Skeletal muscle satellite cell (primary cell): ENCODE data around the gene CYP4B1.
"Not testable (repeated sequence)": the region's sequence is repeated elsewhere in the genome, so short reads cannot be mapped to it uniquely, and the experiment has no call there.

ENCODE experiments used
- H3K27me3 ChIP-seq: 2 replicates; pipeline ENCODE4 v1.7.0; 2013; ENCODE audit warnings: low read length; ENCODE audit not compliant: control insufficient read depth, insufficient read depth
- H3K36me3 ChIP-seq: 2 replicates; pipeline ENCODE4 v1.7.0; 2013; ENCODE audit warnings: mild to moderate bottlenecking, control low read depth, low read length; ENCODE audit not compliant: insufficient read depth
- H3K4me1 ChIP-seq: 2 replicates; pipeline ENCODE4 v1.7.0; 2013; ENCODE audit warnings: low read length; ENCODE audit not compliant: control insufficient read depth, insufficient read depth
- H3K4me2 ChIP-seq: 2 replicates; pipeline ENCODE4 v1.7.0; 2013; ENCODE audit warnings: mild to moderate bottlenecking, low read length
- H3K4me3 ChIP-seq: 2 replicates; pipeline ENCODE4 v1.7.0; 2013; ENCODE audit warnings: low read length
- H3K9ac ChIP-seq: 2 replicates; pipeline ENCODE4 v1.7.0; 2013; ENCODE audit warnings: mild to moderate bottlenecking, low read depth, low read length, moderate library complexity
- H3K9me3 ChIP-seq: replicated peaks from 2 replicates; pipeline ENCODE4 v1.7.0; 2013; ENCODE audit warnings: mild to moderate bottlenecking, control low read depth, low read length

The CYP4B1 gene

GRCh38 chr1:46767649-46768282 lies 31.1 kb upstream of the CYP4B1 start:
- Histone ChIP-seq H3K4me3 (no peak overlapping the region), H3K27me3 (no peaks in the 10 kb centered on the region), H3K4me2 (no peak overlapping the region), H3K36me3 (no peaks in the 10 kb centered on the region), H3K9me3 (peaks cover 14% of the 10 kb centered on the region), H3K4me1 (no peaks in the 10 kb centered on the region), H3K9ac (no peak overlapping the region)

- H3K36me3 ChIP-seq: no peaks in the 10 kb centered on the region
- H3K4me1 ChIP-seq: no peaks in the 10 kb centered on the region
- no peak overlapping the region for H3K9ac ChIP-seq
- no peak overlapping the region for H3K4me3 ChIP-seq
- no peaks in the 10 kb centered on the region for H3K27me3 ChIP-seq
- H3K9me3 ChIP-seq: peaks cover 14% of the 10 kb centered on the region
- H3K4me2 ChIP-seq: no peak overlapping the region
These were observed 30.4 kb upstream of the CYP4B1 start for GRCh38 chr1:46768445-46768844.

- Histone ChIP-seq H3K4me2 (no peak overlapping the region), H3K4me3 (no peak overlapping the region), H3K9me3 (peaks cover 14% of the 10 kb centered on the region), H3K27me3 (no peaks in the 10 kb centered on the region), H3K9ac (no peak overlapping the region), H3K4me1 (no peaks in the 10 kb centered on the region), H3K36me3 (no peaks in the 10 kb centered on the region)
These were observed 29.7 kb upstream of the CYP4B1 start for GRCh38 chr1:46769028-46769740.

GRCh38 chr1:46770541-46770940 lies 28.3 kb upstream of the CYP4B1 start:
- H3K9ac ChIP-seq: no peak overlapping the region
- no peaks in the 10 kb centered on the region for H3K27me3 ChIP-seq
- peaks cover 14% of the 10 kb centered on the region for H3K9me3 ChIP-seq
- H3K4me2 ChIP-seq: no peak overlapping the region
- no peak overlapping the region for H3K4me3 ChIP-seq
- no peaks in the 10 kb centered on the region for H3K4me1 ChIP-seq
- no peaks in the 10 kb centered on the region for H3K36me3 ChIP-seq

- peaks cover 14% of the 10 kb centered on the region for H3K9me3 ChIP-seq
- no peaks in the 10 kb centered on the region for H3K36me3 ChIP-seq
- H3K4me2 ChIP-seq: no peak overlapping the region
- no peak overlapping the region for H3K9ac ChIP-seq
- no peaks in the 10 kb centered on the region for H3K4me1 ChIP-seq
- no peak overlapping the region for H3K4me3 ChIP-seq
- H3K27me3 ChIP-seq: no peaks in the 10 kb centered on the region
These were observed 26.3 kb upstream of the CYP4B1 start for GRCh38 chr1:46772571-46772970.

GRCh38 chr1:46774297-46774696 lies 24.5 kb upstream of the CYP4B1 start:
- H3K9me3 ChIP-seq: peaks cover 9% of the 10 kb centered on the region
- H3K27me3 ChIP-seq: no peaks in the 10 kb centered on the region
- H3K4me3 ChIP-seq: no peak overlapping the region
- no peak overlapping the region for H3K9ac ChIP-seq
- H3K4me2 ChIP-seq: no peak overlapping the region
- H3K4me1 ChIP-seq: no peaks in the 10 kb centered on the region
- no peaks in the 10 kb centered on the region for H3K36me3 ChIP-seq

GRCh38 chr1:46778456-46778855 lies 20.4 kb upstream of the CYP4B1 start:
- not testable (repeated sequence) for H3K4me2 ChIP-seq, H3K36me3 ChIP-seq, H3K4me1 ChIP-seq, H3K9ac ChIP-seq, H3K27me3 ChIP-seq, H3K9me3 ChIP-seq, H3K4me3 ChIP-seq

GRCh38 chr1:46784666-46785065 lies 14.2 kb upstream of the CYP4B1 start:
- no peaks in the 10 kb centered on the region for H3K9me3 ChIP-seq
- no peak overlapping the region for H3K4me2 ChIP-seq
- no peak overlapping the region for H3K9ac ChIP-seq
- no peaks in the 10 kb centered on the region for H3K27me3 ChIP-seq
- no peak overlapping the region for H3K4me3 ChIP-seq
- no peaks in the 10 kb centered on the region for H3K4me1 ChIP-seq
- H3K36me3 ChIP-seq: no peaks in the 10 kb centered on the region

- not testable (repeated sequence) for H3K36me3 ChIP-seq, H3K27me3 ChIP-seq, H3K9me3 ChIP-seq, H3K4me1 ChIP-seq, H3K4me3 ChIP-seq, H3K4me2 ChIP-seq, H3K9ac ChIP-seq
These were observed 10.2 kb upstream of the CYP4B1 start for GRCh38 chr1:46788634-46789033.

- Histone ChIP-seq H3K9me3 (no peaks in the 10 kb centered on the region), H3K4me2 (no peak overlapping the region), H3K9ac (no peak overlapping the region), H3K27me3 (no peaks in the 10 kb centered on the region), H3K36me3 (no peaks in the 10 kb centered on the region), H3K4me3 (no peak overlapping the region), H3K4me1 (no peaks in the 10 kb centered on the region)
These were observed 8.3 kb upstream of the CYP4B1 start for GRCh38 chr1:46790446-46791101.

- no peaks in the 10 kb centered on the region for H3K36me3 ChIP-seq
- no peaks in the 10 kb centered on the region for H3K9me3 ChIP-seq
- no peaks in the 10 kb centered on the region for H3K27me3 ChIP-seq
- no peak overlapping the region for H3K4me3 ChIP-seq
- H3K9ac ChIP-seq: no peak overlapping the region
- no peak overlapping the region for H3K4me2 ChIP-seq
- H3K4me1 ChIP-seq: no peaks in the 10 kb centered on the region
These were observed 5.7 kb upstream of the CYP4B1 start for GRCh38 chr1:46793126-46793525.
